Endothelial cell of umbilical vein (primary cell): ENCODE data around the gene RPL18. TPM values are rescaled to one million over a fixed set of nuclear protein-coding genes. Genes with fewer than 3 reads are reported as not detected.

Experiments used
- BruUV-seq: library from RNA; stranded (reverse); fragments of 400-500 nt; replicated peaks from 2 replicates; lab custom pipeline; 2021; lab: Mats Ljungman, UMichigan
- CTCF ChIA-PET: fragments of 300-600, 350-600 bp; sonication (Branson Sonifier 250); formaldehyde crosslinking; loops from one replicate; lab custom pipeline; 2021; ENCODE audit warnings: antibody characterized with exemption, inconsistent platforms; lab: Charles Lee
- POLR2A ChIA-PET: fragments of 300-600, 350-600 bp; sonication (Branson Sonifier 250); formaldehyde crosslinking; loops from one replicate; lab custom pipeline; 2021; ENCODE audit warnings: antibody characterized with exemption, inconsistent platforms; lab: Charles Lee
- DNase-seq: peaks from one replicate; pipeline ENCODE4 v3.0.0-alpha.2; 2011; ENCODE audit warnings: low read depth, low spot score
- FAIRE-seq: peaks from 2 replicates; lab custom pipeline; 2011; peaks lifted over from hg19 to GRCh38; lab: Jason Lieb, UNC
- H2AFZ ChIP-seq: 2 replicates; pipeline ENCODE4 v1.6.0; 2012; ENCODE audit warnings: low read depth, low read length, control low read depth, inconsistent platforms
- H3K27ac ChIP-seq: 2 replicates; pipeline ENCODE4 v1.5.1; 2011; ENCODE audit warnings: low read depth, mild to moderate bottlenecking, control low read depth, low read length, moderate library complexity; ENCODE audit not compliant: insufficient read depth
- H3K27me3 ChIP-seq, 2 experiments: 2 replicates each; pipeline versions ENCODE4 v1.6.0 to v1.6.1; 2011; ENCODE audit warnings: low read length in 2 of 2, mixed read lengths in 1 of 2; ENCODE audit not compliant: control insufficient read depth in 2 of 2, insufficient read depth in 2 of 2
- H3K36me3 ChIP-seq, 2 experiments: 2 replicates in 1 of 2; 3 replicates in 1 of 2; pipeline ENCODE4 v1.5.1; 2011; ENCODE audit warnings: low read length in 2 of 2, mild to moderate bottlenecking in 1 of 2, moderate library complexity in 1 of 2; ENCODE audit not compliant: control insufficient read depth in 2 of 2, insufficient read depth in 2 of 2; ENCODE audit errors: extremely low read depth in 1 of 2
- H3K4me1 ChIP-seq: 3 replicates; pipeline ENCODE4 v1.5.1; 2011; ENCODE audit warnings: mild to moderate bottlenecking, low read length; ENCODE audit not compliant: control insufficient read depth, insufficient read depth; ENCODE audit errors: extremely low read depth
- H3K4me2 ChIP-seq: 2 replicates; pipeline ENCODE4 v1.6.1; 2011; ENCODE audit warnings: low read length, control low read depth, mixed read lengths; ENCODE audit not compliant: insufficient read depth
- H3K4me3 ChIP-seq, 3 experiments: fragments of 200-600 bp in 1 of 3; sonication (generic), shearing (Covaris generic) in 1 of 3; replicated peaks in 1 of 3; 2 replicates each; pipeline ENCODE4 v1.5.1; 2011 to 2016; ENCODE audit warnings: control low read depth in 3 of 3, low read length in 3 of 3, mild to moderate bottlenecking in 2 of 3, inconsistent platforms in 1 of 3, low read depth in 1 of 3, moderate library complexity in 1 of 3; ENCODE audit not compliant: insufficient read depth in 1 of 3
- H3K79me2 ChIP-seq: 2 replicates; pipeline ENCODE4 v1.6.0; 2012; ENCODE audit warnings: low read length, inconsistent platforms; ENCODE audit not compliant: control insufficient read depth, insufficient read depth
- H3K9ac ChIP-seq: replicated peaks from 2 replicates; pipeline ENCODE3; 2011; ENCODE audit warnings: low read length, control low read depth; ENCODE audit not compliant: insufficient read depth; ENCODE audit errors: extremely low read depth
- H3K9me1 ChIP-seq: replicated peaks from 3 replicates; pipeline ENCODE4 v1.6.0; 2011; ENCODE audit warnings: mild to moderate bottlenecking, low read length; ENCODE audit not compliant: control insufficient read depth, insufficient read depth; ENCODE audit errors: extremely low read depth
- H3K9me3 ChIP-seq: replicated peaks from 2 replicates; pipeline ENCODE4 v1.5.1; 2012; ENCODE audit warnings: low read length, inconsistent platforms; ENCODE audit not compliant: control insufficient read depth, insufficient read depth
- H4K20me1 ChIP-seq: replicated peaks from 2 replicates; pipeline ENCODE3; 2011; ENCODE audit warnings: mild to moderate bottlenecking, low read length; ENCODE audit not compliant: control insufficient read depth, insufficient read depth; ENCODE audit errors: extremely low read depth
- EZH2 ChIP-seq: IDR thresholded peaks from 2 replicates; pipeline ENCODE4 v1.6.1; 2012; ENCODE audit warnings: borderline replicate concordance, low read depth, mild to moderate bottlenecking, moderate library complexity, low read length, inconsistent platforms; ENCODE audit not compliant: severe bottlenecking
- FOS ChIP-seq: IDR thresholded peaks from 2 replicates; pipeline ENCODE4 v1.6.1; 2011; ENCODE audit warnings: mild to moderate bottlenecking, low read length, moderate library complexity, borderline replicate concordance; ENCODE audit not compliant: insufficient read depth
- GATA2 ChIP-seq: IDR thresholded peaks from 2 replicates; pipeline ENCODE4 v1.7.0; 2011; ENCODE audit warnings: low read depth, mild to moderate bottlenecking, moderate library complexity, mixed read lengths, low read length; ENCODE audit not compliant: insufficient read length, insufficient read depth
- JUN ChIP-seq: IDR thresholded peaks from 2 replicates; pipeline ENCODE4 v1.6.1; 2011; ENCODE audit warnings: borderline replicate concordance, low read depth; ENCODE audit not compliant: insufficient read length, insufficient read depth
- MYC ChIP-seq: IDR thresholded peaks from one replicate; pipeline ENCODE4 v1.6.1; 2011; ENCODE audit warnings: mild to moderate bottlenecking, low read depth, low read length
- POLR2A ChIP-seq: IDR thresholded peaks from 2 replicates; pipeline ENCODE4 v1.6.1; 2012; ENCODE audit warnings: low read depth, mild to moderate bottlenecking, control low read depth, low read length
- POLR2AphosphoS5 ChIP-seq: IDR thresholded peaks from 2 replicates; pipeline ENCODE4 v1.6.1; 2012; ENCODE audit warnings: low read depth, mild to moderate bottlenecking, control low read depth, low read length, moderate library complexity; ENCODE audit not compliant: insufficient read depth
- dilution Hi-C: fragments of 300-500 bp; cut with MboI; formaldehyde crosslinking; loops from one replicate; pipeline ENCODE4 v1.15.0; 2019; ENCODE audit warnings: low sequenced_read_pairs; ENCODE audit not compliant: extremely low pct_ligation_motif_present
- intact Hi-C: fragments of 100-400 bp; cut with micrococcal nuclease; formaldehyde crosslinking; loops from one replicate; pipeline ENCODE4 v1.10.0; 2022
- polyA plus RNA-seq, 4 experiments: library from polyadenylated mRNA; depleted of rRNA in 3 of 4; stranded (reverse) in 3 of 4; unstranded in 1 of 4; fragments of >200 nt; gene quantifications; 2 replicates each; pipeline versions ENCODE4 v1.2.1 to v1.2.3, GENCODE V29; 2011 to 2012; ENCODE audit warnings: missing spikeins in 1 of 4
- total RNA-seq: library from RNA; stranded (reverse); gene quantifications from 2 replicates; pipeline ENCODE4 v1.2.3, GENCODE V29; 2021
- TF ChIP-seq, protein P1 (sequence below), 2 donors: IDR thresholded peaks; 1 replicate in 1 of 2; 2 replicates in 1 of 2; pipeline ENCODE4 v1.5.1; 2011; ENCODE audit warnings: low read length in 2 of 2, mild to moderate bottlenecking in 2 of 2, moderate library complexity in 2 of 2, control low read depth in 1 of 2, inconsistent platforms in 1 of 2, low read depth in 1 of 2; ENCODE audit not compliant: insufficient read depth in 1 of 2; ENCODE audit errors: extremely low read depth in 1 of 2
- TF ChIP-seq, protein P2 (sequence below): IDR thresholded peaks from 2 replicates; pipeline ENCODE4 v1.6.1; 2011; ENCODE audit not compliant: insufficient read depth, insufficient read length

The RPL18 gene
- total and polyA plus RNA-seq, 2 donors (not counting 3 experiments of a cell fraction or from before 2014, with no cell fraction given): 1,407 to 2,154 TPM

DNA sequence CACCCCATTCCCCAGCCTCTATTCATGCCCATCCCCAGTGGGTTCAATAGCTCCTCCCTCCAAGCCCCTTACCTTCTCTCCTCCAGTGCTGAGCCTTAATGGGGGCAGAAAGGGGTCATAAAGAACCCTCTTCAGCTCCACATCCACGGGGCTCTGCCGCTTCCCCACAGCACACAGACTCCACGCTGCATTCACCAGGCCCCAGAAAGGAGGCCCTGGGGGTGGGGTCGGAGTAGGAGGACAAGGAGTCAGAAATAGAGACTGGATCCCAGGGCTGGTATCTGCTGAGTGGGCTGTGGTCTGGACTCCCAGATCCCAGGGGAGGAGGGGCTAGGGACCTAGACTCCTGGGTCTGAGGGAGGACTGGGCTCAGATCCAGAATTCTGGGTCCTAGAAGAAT lies 25.4 kb upstream of the RPL18 start:
- H3K9ac ChIP-seq: no peak overlapping the region
- FAIRE-seq: no peak
- POLR2A ChIA-PET: interaction anchor here (0.6 to 1.1 kb wide), 3 partner anchors 19 to 1325 kb away, joined by 3 to 7 read pairs (median 3); partner anchors contain the start of genes RPL18 and SPHK2
- no peak overlapping the region for H3K4me2 ChIP-seq
- no peak for TF ChIP-seq FOS
- TF ChIP-seq POLR2A: no peak
- TF ChIP-seq MYC: no peak
- TF ChIP-seq, protein P1, sequence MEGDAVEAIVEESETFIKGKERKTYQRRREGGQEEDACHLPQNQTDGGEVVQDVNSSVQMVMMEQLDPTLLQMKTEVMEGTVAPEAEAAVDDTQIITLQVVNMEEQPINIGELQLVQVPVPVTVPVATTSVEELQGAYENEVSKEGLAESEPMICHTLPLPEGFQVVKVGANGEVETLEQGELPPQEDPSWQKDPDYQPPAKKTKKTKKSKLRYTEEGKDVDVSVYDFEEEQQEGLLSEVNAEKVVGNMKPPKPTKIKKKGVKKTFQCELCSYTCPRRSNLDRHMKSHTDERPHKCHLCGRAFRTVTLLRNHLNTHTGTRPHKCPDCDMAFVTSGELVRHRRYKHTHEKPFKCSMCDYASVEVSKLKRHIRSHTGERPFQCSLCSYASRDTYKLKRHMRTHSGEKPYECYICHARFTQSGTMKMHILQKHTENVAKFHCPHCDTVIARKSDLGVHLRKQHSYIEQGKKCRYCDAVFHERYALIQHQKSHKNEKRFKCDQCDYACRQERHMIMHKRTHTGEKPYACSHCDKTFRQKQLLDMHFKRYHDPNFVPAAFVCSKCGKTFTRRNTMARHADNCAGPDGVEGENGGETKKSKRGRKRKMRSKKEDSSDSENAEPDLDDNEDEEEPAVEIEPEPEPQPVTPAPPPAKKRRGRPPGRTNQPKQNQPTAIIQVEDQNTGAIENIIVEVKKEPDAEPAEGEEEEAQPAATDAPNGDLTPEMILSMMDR (IDR thresholded peaks at IDR 0.05; ENCODE audit: extremely low read depth in 1 of 2, insufficient read depth in 1 of 2, low read depth in 1 of 2, low read length in 2 of 2): no peak
- TF ChIP-seq EZH2: no peak
- no peak for TF ChIP-seq POLR2AphosphoS5
- TF ChIP-seq GATA2: no peak
- no peak for TF ChIP-seq JUN
- TF ChIP-seq, protein P2, sequence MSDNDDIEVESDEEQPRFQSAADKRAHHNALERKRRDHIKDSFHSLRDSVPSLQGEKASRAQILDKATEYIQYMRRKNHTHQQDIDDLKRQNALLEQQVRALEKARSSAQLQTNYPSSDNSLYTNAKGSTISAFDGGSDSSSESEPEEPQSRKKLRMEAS: no peak
- H3K27ac ChIP-seq: no peak overlapping the region
- H3K4me3 ChIP-seq: no peak overlapping the region
- peaks cover 2% of the 10 kb centered on the region in 2 experiments for H3K27me3 ChIP-seq
- BruUV-seq: no TSS peak
- peaks cover 5% of the 10 kb centered on the region for H3K4me1 ChIP-seq
- H3K36me3 ChIP-seq: no peaks in the 10 kb centered on the region
- no peaks in the 10 kb centered on the region for H3K9me1 ChIP-seq
- H3K9me3 ChIP-seq: no peaks in the 10 kb centered on the region
- CTCF ChIA-PET: interaction anchor here (2.0 to 2.7 kb wide), 5 partner anchors 30 to 326 kb away, joined by 15 to 41 read pairs (median 18); partner anchors contain the start of gene NTN5
- no peaks in the 10 kb centered on the region for H4K20me1 ChIP-seq
- intact Hi-C loops (no loop called here), dilution Hi-C loops (no loop called here)
- H3K79me2 ChIP-seq: no peaks in the 10 kb centered on the region
- H2AFZ ChIP-seq: no peak overlapping the region
- DNase-seq: no peak
